Hepatocyte (in vitro differentiated cells): ENCODE results near the gene TAGLN. TPM values are rescaled to one million over a fixed set of nuclear protein-coding genes. Genes with fewer than 3 reads are reported as not detected.

ENCODE experiments used
- DNase-seq: peaks from one replicate; pipeline ENCODE4 v3.0.0-alpha.2; 2016; ENCODE audit warnings: low spot score
- H2AFZ ChIP-seq: fragments of 200-600 bp; sonication (generic); 2 replicates; pipeline ENCODE4 v1.6.0; 2016; ENCODE audit warnings: antibody characterized with exemption, mild to moderate bottlenecking
- H3K27ac ChIP-seq: fragments of 200-600 bp; sonication (generic); 2 replicates; pipeline ENCODE4 v1.5.1; 2016; ENCODE audit warnings: mild to moderate bottlenecking
- H3K27me3 ChIP-seq: fragments of 200-600 bp; sonication (generic); 2 replicates; pipeline ENCODE4 v1.6.1; 2016
- H3K36me3 ChIP-seq: fragments of 200-600 bp; sonication (generic); replicated peaks from 2 replicates; pipeline ENCODE4 v1.5.1; 2016; ENCODE audit warnings: low read depth; ENCODE audit not compliant: insufficient read depth
- H3K4me1 ChIP-seq: fragments of 200-600 bp; sonication (generic); 2 replicates; pipeline ENCODE4 v1.5.1; 2016; ENCODE audit warnings: mild to moderate bottlenecking, moderate library complexity; ENCODE audit not compliant: insufficient read depth
- H3K4me2 ChIP-seq: fragments of 200-600 bp; sonication (generic); 2 replicates; pipeline ENCODE4 v1.6.0; 2016
- H3K4me3 ChIP-seq: fragments of 200-600 bp; sonication (generic); 2 replicates; pipeline ENCODE4 v1.5.1; 2016; ENCODE audit warnings: mild to moderate bottlenecking
- H3K79me2 ChIP-seq: fragments of 200-600 bp; sonication (generic); 2 replicates; pipeline ENCODE4 v1.6.0; 2017; ENCODE audit warnings: mild to moderate bottlenecking
- H3K9me2 ChIP-seq: fragments of 200-600 bp; sonication (generic); replicated peaks from 2 replicates; pipeline ENCODE4 v1.6.0; 2017; ENCODE audit warnings: mild to moderate bottlenecking; ENCODE audit not compliant: insufficient read depth
- H3K9me3 ChIP-seq: fragments of 200-600 bp; sonication (generic); 2 replicates; pipeline ENCODE4 v1.5.1; 2016; ENCODE audit warnings: low read depth, mild to moderate bottlenecking
- H4K20me1 ChIP-seq: fragments of 200-600 bp; sonication (generic); 2 replicates; pipeline ENCODE4 v1.6.0; 2016; ENCODE audit warnings: mild to moderate bottlenecking; ENCODE audit not compliant: insufficient read depth, poor library complexity, severe bottlenecking
- EZH2 ChIP-seq: fragments of 200-600 bp; sonication (generic); IDR thresholded peaks from 2 replicates; pipeline ENCODE4 v1.6.1; 2016; ENCODE audit warnings: antibody characterized with exemption, mild to moderate bottlenecking, borderline replicate concordance
- EZH2phosphoT487 ChIP-seq: fragments of 200-600 bp; sonication (generic); IDR thresholded peaks from one replicate; pipeline ENCODE4 v1.6.1; 2018; ENCODE audit warnings: antibody characterized with exemption, mild to moderate bottlenecking, low read depth, moderate library complexity; ENCODE audit not compliant: unreplicated experiment, severe bottlenecking
- WGBS: methylation state at CpG from one replicate; pipeline ENCODE4 v1.1.6; 2016; ENCODE audit warnings: low lambda C conversion rate; ENCODE audit errors: missing lambda C conversion rate; 5-methylcytosine and 5-hydroxymethylcytosine counted together
- polyA plus RNA-seq: library from polyadenylated mRNA; unstranded; fragments of >200 nt; fragmentation: Nextera tagmentation; extraction: Ambion mirVana; gene quantifications from 2 replicates; pipeline ENCODE4 v1.2.1, GENCODE V29; 2016
- total RNA-seq: library from RNA; depleted of rRNA; stranded (reverse); fragments of >200 nt; gene quantifications from 2 replicates; pipeline ENCODE4 v1.2.3, GENCODE V29; 2014
- TF ChIP-seq, protein P1 (sequence below): fragments of 200-600 bp; sonication (generic); IDR thresholded peaks from 2 replicates; pipeline ENCODE4 v1.5.1; 2016; ENCODE audit warnings: antibody characterized with exemption, mild to moderate bottlenecking; ENCODE audit not compliant: poor library complexity

TAGLN gene
- total and polyA plus RNA-seq, 2 experiments from 2014 or later = 113 to 150 TPM

GRCh38 chr11:117201658-117202305 is 2.6 kb downstream of the TAGLN start:
- H3K9me3 ChIP-seq = no peaks in the 10 kb centered on the region
- H3K27ac ChIP-seq = no peak overlapping the region
- H3K4me1 ChIP-seq = peaks cover 18% of the 10 kb centered on the region
- WGBS = 87% methylated on average over 14 of the region's 14 CpGs
- H3K36me3 ChIP-seq = no peaks in the 10 kb centered on the region
- no peaks in the 10 kb centered on the region for H3K27me3 ChIP-seq
- no peak overlapping the region for H2AFZ ChIP-seq
- no peaks in the 10 kb centered on the region for H4K20me1 ChIP-seq
- H3K9me2 ChIP-seq = no peaks in the 10 kb centered on the region
- no peak for DNase-seq
- H3K79me2 ChIP-seq = no peaks in the 10 kb centered on the region
- no peak overlapping the region for H3K4me2 ChIP-seq
- TF ChIP-seq EZH2 (no peak), EZH2phosphoT487 (no peak)
- TF ChIP-seq, protein P1, sequence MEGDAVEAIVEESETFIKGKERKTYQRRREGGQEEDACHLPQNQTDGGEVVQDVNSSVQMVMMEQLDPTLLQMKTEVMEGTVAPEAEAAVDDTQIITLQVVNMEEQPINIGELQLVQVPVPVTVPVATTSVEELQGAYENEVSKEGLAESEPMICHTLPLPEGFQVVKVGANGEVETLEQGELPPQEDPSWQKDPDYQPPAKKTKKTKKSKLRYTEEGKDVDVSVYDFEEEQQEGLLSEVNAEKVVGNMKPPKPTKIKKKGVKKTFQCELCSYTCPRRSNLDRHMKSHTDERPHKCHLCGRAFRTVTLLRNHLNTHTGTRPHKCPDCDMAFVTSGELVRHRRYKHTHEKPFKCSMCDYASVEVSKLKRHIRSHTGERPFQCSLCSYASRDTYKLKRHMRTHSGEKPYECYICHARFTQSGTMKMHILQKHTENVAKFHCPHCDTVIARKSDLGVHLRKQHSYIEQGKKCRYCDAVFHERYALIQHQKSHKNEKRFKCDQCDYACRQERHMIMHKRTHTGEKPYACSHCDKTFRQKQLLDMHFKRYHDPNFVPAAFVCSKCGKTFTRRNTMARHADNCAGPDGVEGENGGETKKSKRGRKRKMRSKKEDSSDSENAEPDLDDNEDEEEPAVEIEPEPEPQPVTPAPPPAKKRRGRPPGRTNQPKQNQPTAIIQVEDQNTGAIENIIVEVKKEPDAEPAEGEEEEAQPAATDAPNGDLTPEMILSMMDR = no peak
- H3K4me3 ChIP-seq = no peak overlapping the region

GRCh38 chr11:117202386-117203068 is 3.4 kb downstream of the TAGLN start:
- no peaks in the 10 kb centered on the region for H3K9me2 ChIP-seq
- peaks cover 14% of the 10 kb centered on the region for H3K4me1 ChIP-seq
- no peaks in the 10 kb centered on the region for H3K79me2 ChIP-seq
- H3K4me3 ChIP-seq = no peak overlapping the region
- no peaks in the 10 kb centered on the region for H3K27me3 ChIP-seq
- no peaks in the 10 kb centered on the region for H4K20me1 ChIP-seq
- DNase-seq = no peak
- H3K27ac ChIP-seq = no peak overlapping the region
- H3K9me3 ChIP-seq = no peaks in the 10 kb centered on the region
- TF ChIP-seq EZH2 (no peak), EZH2phosphoT487 (no peak)
- TF ChIP-seq, protein P1 = no peak
- H3K36me3 ChIP-seq = no peaks in the 10 kb centered on the region
- no peak overlapping the region for H2AFZ ChIP-seq
- 88% methylated on average over 7 of the region's 7 CpGs for WGBS
- no peak overlapping the region for H3K4me2 ChIP-seq

GRCh38 chr11:117203069-117203407 is 3.9 kb downstream of the TAGLN start:
- no peaks in the 10 kb centered on the region for H3K27me3 ChIP-seq
- no peak overlapping the region for H3K27ac ChIP-seq
- no peaks in the 10 kb centered on the region for H3K9me2 ChIP-seq
- peaks cover 10% of the 10 kb centered on the region for H3K4me1 ChIP-seq
- no peaks in the 10 kb centered on the region for H3K79me2 ChIP-seq
- 98% methylated on average over 10 of the region's 10 CpGs for WGBS
- no peak overlapping the region for H3K4me3 ChIP-seq
- H3K9me3 ChIP-seq = no peaks in the 10 kb centered on the region
- DNase-seq = no peak
- H3K4me2 ChIP-seq = no peak overlapping the region
- no peak overlapping the region for H2AFZ ChIP-seq
- no peaks in the 10 kb centered on the region for H4K20me1 ChIP-seq
- no peaks in the 10 kb centered on the region for H3K36me3 ChIP-seq
- TF ChIP-seq EZH2 = no peak
- TF ChIP-seq, protein P1 = no peak
- no peak for TF ChIP-seq EZH2phosphoT487
